GM12891 (cell line): ENCODE results near the gene DMD.

Source experiments
- PAX5 ChIP-seq: IDR thresholded peaks from 2 replicates; pipeline ENCODE4 v1.6.1; 2011; ENCODE audit warnings: low read length, moderate library complexity, mild to moderate bottlenecking; ENCODE audit not compliant: insufficient read depth, severe bottlenecking
- POLR2A ChIP-seq: IDR thresholded peaks from 2 replicates; pipeline ENCODE4 v1.6.1; 2011; ENCODE audit warnings: low read depth, low read length, control low read depth
- POLR2AphosphoS5 ChIP-seq: IDR thresholded peaks from 2 replicates; pipeline ENCODE4 v1.6.1; 2011; ENCODE audit warnings: low read depth, low read length, control low read depth
- POU2F2 ChIP-seq: IDR thresholded peaks from 2 replicates; pipeline ENCODE4 v1.6.1; 2011; ENCODE audit warnings: low read depth, mild to moderate bottlenecking, control low read depth, low read length, moderate library complexity
- SPI1 ChIP-seq: IDR thresholded peaks from 2 replicates; pipeline ENCODE4 v1.6.1; 2011; ENCODE audit warnings: low read depth, low read length, control low read depth
- TAF1 ChIP-seq: IDR thresholded peaks from 2 replicates; pipeline ENCODE4 v1.6.1; 2011; ENCODE audit warnings: low read depth, low read length, control low read depth

GRCh38 chrX:32954125-32954524, 257.2 kb downstream of the DMD start:
- TF ChIP-seq POLR2AphosphoS5 (no peak), PAX5 (no peak), POLR2A (no peak), TAF1 (no peak), POU2F2 (no peak), SPI1 (no peak)
